Neural cell (in vitro differentiated cells): ENCODE data around the gene TMEM123. TPM values are rescaled to one million over a fixed set of nuclear protein-coding genes. Genes with fewer than 3 reads are reported as not detected.

Experiments
- H2AFZ ChIP-seq: fragments of 200-600, 300-800 bp; sonication (generic), shearing (Covaris generic); 2 replicates; pipeline ENCODE4 v1.6.0; 2014; ENCODE audit warnings: low read depth, mild to moderate bottlenecking, antibody characterized with exemption, low read length, moderate library complexity
- H3F3A ChIP-seq: fragments of 200-600 bp; shearing (Covaris generic); 2 replicates; pipeline ENCODE4 v1.6.1; 2016; ENCODE audit warnings: mild to moderate bottlenecking, moderate library complexity, mixed read lengths, antibody characterized with exemption, low read length; ENCODE audit not compliant: insufficient read depth, poor library complexity, severe bottlenecking
- H3K27ac ChIP-seq: fragments of 200-600, 300-800 bp; sonication (generic), shearing (Covaris generic); 2 replicates; pipeline ENCODE4 v1.5.1; 2014; ENCODE audit warnings: mild to moderate bottlenecking, low read length, moderate library complexity
- H3K27me3 ChIP-seq: fragments of 300-800, 200-600 bp; sonication (generic), shearing (Covaris generic); 2 replicates; pipeline ENCODE4 v1.6.0; 2014; ENCODE audit warnings: mild to moderate bottlenecking, low read depth, low read length, moderate library complexity; ENCODE audit not compliant: insufficient read depth
- H3K36me3 ChIP-seq: fragments of 300-800, 200-600 bp; sonication (generic), shearing (Covaris generic); 2 replicates; pipeline ENCODE4 v1.5.1; 2014; ENCODE audit warnings: mild to moderate bottlenecking, antibody characterized with exemption, low read length, moderate library complexity; ENCODE audit not compliant: insufficient read depth
- H3K4me2 ChIP-seq: fragments of 300-800, 200-600 bp; sonication (generic), shearing (Covaris generic); 2 replicates; pipeline ENCODE4 v1.6.0; 2014; ENCODE audit warnings: mild to moderate bottlenecking, low read length
- H3K4me3 ChIP-seq: fragments of 300-800, 200-600 bp; sonication (generic), shearing (Covaris generic); 2 replicates; pipeline ENCODE4 v1.5.1; 2014; ENCODE audit warnings: mild to moderate bottlenecking, low read length, moderate library complexity
- H3K79me2 ChIP-seq: fragments of 200-600 bp; shearing (Covaris generic); replicated peaks from 2 replicates; pipeline ENCODE4 v1.6.0; 2014; ENCODE audit warnings: mild to moderate bottlenecking, low read length, moderate library complexity; ENCODE audit not compliant: insufficient read depth
- H3K9ac ChIP-seq: fragments of 300-800, 200-600 bp; sonication (generic), shearing (Covaris generic); 2 replicates; pipeline ENCODE4 v1.6.1; 2016; ENCODE audit warnings: mild to moderate bottlenecking, low read length, mixed read lengths
- H3K9me2 ChIP-seq: fragments of 200-600 bp; shearing (Covaris generic); 2 replicates; pipeline ENCODE4 v1.6.1; 2016; ENCODE audit warnings: mild to moderate bottlenecking, low read length, mixed read lengths; ENCODE audit not compliant: insufficient read depth
- H3K9me3 ChIP-seq: fragments of 200-600, 300-800 bp; sonication (generic), shearing (Covaris generic); 2 replicates; pipeline ENCODE4 v1.6.1; 2016; ENCODE audit warnings: mild to moderate bottlenecking, mixed run types, low read length, moderate library complexity, mixed read lengths
- H4K20me1 ChIP-seq: fragments of 200-600 bp; shearing (Covaris generic); 2 replicates; pipeline ENCODE4 v1.6.1; 2016; ENCODE audit warnings: mild to moderate bottlenecking, mixed run types; ENCODE audit not compliant: insufficient read depth
- EP300 ChIP-seq: fragments of 450-650 bp; conservative IDR thresholded peaks from 2 replicates; pipeline ENCODE4 v1.6.1; 2014; ENCODE audit warnings: antibody characterized with exemption, mild to moderate bottlenecking, moderate library complexity; ENCODE audit not compliant: poor library complexity, severe bottlenecking
- EZH2 ChIP-seq: fragments of 200-600, 300-800 bp; shearing (Covaris generic), sonication (generic); IDR thresholded peaks from 2 replicates; pipeline ENCODE4 v1.6.1; 2014; ENCODE audit warnings: antibody characterized with exemption, low read length, borderline replicate concordance, mild to moderate bottlenecking; ENCODE audit not compliant: insufficient read depth, poor library complexity, severe bottlenecking
- MXI1 ChIP-seq: fragments of 450-650 bp; conservative IDR thresholded peaks from 2 replicates; pipeline ENCODE4 v1.6.1; 2014; ENCODE audit warnings: antibody characterized with exemption, mild to moderate bottlenecking; ENCODE audit not compliant: poor library complexity, severe bottlenecking
- POLR2AphosphoS5 ChIP-seq: IDR thresholded peaks from 2 replicates; pipeline ENCODE4 v1.6.1; 2012
- RAD21 ChIP-seq: fragments of 450-650 bp; conservative IDR thresholded peaks from 2 replicates; pipeline ENCODE4 v1.6.1; 2014; ENCODE audit warnings: antibody characterized with exemption, mild to moderate bottlenecking, moderate library complexity
- SMC3 ChIP-seq: fragments of 450-650 bp; conservative IDR thresholded peaks from 2 replicates; pipeline ENCODE4 v1.6.1; 2014; ENCODE audit warnings: antibody characterized with exemption, mild to moderate bottlenecking, moderate library complexity; ENCODE audit not compliant: poor library complexity
- TAF1 ChIP-seq: IDR thresholded peaks from 2 replicates; pipeline ENCODE4 v1.6.1; 2012; ENCODE audit warnings: low read depth
- polyA plus RNA-seq: library from polyadenylated mRNA; depleted of rRNA; stranded (reverse); fragments of >200 nt; gene quantifications from 2 replicates; pipeline ENCODE4 v1.2.3, GENCODE V29; 2014
- TF ChIP-seq, protein P1 (sequence below): IDR thresholded peaks from 2 replicates; pipeline ENCODE4 v1.6.1; 2012; ENCODE audit warnings: borderline replicate concordance
- TF ChIP-seq, protein P2 (sequence below): fragments of 450-650 bp; IDR thresholded peaks from 2 replicates; pipeline ENCODE4 v1.5.1; 2014; ENCODE audit warnings: antibody characterized with exemption, mild to moderate bottlenecking, moderate library complexity; ENCODE audit not compliant: poor library complexity, severe bottlenecking

TMEM123 gene
- polyA plus RNA-seq, 1 donor from 2014 or later: 7.7 TPM

DNA sequence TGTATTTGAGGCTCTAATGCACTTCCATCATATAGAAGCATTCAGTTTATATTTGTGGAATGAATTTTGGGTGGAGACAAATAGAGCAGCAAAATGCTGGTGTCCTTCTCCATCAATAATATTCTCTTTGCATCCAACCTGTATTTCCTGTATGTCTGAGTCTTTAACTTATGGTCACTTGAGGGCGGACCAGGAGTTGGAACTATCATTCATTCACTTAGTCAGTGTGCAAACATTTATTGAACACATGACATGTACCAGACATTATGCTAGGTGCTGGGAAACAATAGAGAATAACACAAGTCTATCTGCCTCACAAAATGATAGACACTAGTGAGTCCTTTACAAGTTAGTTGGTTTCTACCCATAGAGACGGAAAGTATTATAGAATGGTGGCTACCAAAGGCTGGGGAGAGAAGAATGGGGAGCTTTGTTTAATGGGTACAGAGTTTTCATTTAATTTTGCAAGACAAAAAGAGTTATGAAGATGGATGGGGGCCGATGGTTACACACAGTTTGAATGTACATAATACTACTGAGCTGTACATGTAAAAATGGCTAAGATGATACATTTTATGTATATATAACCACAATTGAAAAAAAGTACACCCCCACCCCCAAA lies 4.6 kb upstream of the TMEM123 start:
- no peaks in the 10 kb centered on the region for H3K9me2 ChIP-seq
- no peak overlapping the region for H3K4me3 ChIP-seq
- H3K79me2 ChIP-seq: no peaks in the 10 kb centered on the region
- no peaks in the 10 kb centered on the region for H3F3A ChIP-seq
- H3K27me3 ChIP-seq: no peaks in the 10 kb centered on the region
- no peaks in the 10 kb centered on the region for H4K20me1 ChIP-seq
- no peaks in the 10 kb centered on the region for H3K9me3 ChIP-seq
- H3K9ac ChIP-seq: no peak overlapping the region
- H3K27ac ChIP-seq: no peak overlapping the region
- H3K4me2 ChIP-seq: no peak overlapping the region
- no peak overlapping the region for H2AFZ ChIP-seq
- TF ChIP-seq POLR2AphosphoS5: no peak
- TF ChIP-seq EP300: no peak
- TF ChIP-seq TAF1: no peak
- TF ChIP-seq, protein P1, sequence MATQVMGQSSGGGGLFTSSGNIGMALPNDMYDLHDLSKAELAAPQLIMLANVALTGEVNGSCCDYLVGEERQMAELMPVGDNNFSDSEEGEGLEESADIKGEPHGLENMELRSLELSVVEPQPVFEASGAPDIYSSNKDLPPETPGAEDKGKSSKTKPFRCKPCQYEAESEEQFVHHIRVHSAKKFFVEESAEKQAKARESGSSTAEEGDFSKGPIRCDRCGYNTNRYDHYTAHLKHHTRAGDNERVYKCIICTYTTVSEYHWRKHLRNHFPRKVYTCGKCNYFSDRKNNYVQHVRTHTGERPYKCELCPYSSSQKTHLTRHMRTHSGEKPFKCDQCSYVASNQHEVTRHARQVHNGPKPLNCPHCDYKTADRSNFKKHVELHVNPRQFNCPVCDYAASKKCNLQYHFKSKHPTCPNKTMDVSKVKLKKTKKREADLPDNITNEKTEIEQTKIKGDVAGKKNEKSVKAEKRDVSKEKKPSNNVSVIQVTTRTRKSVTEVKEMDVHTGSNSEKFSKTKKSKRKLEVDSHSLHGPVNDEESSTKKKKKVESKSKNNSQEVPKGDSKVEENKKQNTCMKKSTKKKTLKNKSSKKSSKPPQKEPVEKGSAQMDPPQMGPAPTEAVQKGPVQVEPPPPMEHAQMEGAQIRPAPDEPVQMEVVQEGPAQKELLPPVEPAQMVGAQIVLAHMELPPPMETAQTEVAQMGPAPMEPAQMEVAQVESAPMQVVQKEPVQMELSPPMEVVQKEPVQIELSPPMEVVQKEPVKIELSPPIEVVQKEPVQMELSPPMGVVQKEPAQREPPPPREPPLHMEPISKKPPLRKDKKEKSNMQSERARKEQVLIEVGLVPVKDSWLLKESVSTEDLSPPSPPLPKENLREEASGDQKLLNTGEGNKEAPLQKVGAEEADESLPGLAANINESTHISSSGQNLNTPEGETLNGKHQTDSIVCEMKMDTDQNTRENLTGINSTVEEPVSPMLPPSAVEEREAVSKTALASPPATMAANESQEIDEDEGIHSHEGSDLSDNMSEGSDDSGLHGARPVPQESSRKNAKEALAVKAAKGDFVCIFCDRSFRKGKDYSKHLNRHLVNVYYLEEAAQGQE: no peak
- TF ChIP-seq EZH2: no peak
- no peak for TF ChIP-seq RAD21
- no peak for TF ChIP-seq MXI1
- TF ChIP-seq, protein P2, sequence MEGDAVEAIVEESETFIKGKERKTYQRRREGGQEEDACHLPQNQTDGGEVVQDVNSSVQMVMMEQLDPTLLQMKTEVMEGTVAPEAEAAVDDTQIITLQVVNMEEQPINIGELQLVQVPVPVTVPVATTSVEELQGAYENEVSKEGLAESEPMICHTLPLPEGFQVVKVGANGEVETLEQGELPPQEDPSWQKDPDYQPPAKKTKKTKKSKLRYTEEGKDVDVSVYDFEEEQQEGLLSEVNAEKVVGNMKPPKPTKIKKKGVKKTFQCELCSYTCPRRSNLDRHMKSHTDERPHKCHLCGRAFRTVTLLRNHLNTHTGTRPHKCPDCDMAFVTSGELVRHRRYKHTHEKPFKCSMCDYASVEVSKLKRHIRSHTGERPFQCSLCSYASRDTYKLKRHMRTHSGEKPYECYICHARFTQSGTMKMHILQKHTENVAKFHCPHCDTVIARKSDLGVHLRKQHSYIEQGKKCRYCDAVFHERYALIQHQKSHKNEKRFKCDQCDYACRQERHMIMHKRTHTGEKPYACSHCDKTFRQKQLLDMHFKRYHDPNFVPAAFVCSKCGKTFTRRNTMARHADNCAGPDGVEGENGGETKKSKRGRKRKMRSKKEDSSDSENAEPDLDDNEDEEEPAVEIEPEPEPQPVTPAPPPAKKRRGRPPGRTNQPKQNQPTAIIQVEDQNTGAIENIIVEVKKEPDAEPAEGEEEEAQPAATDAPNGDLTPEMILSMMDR: no peak
- TF ChIP-seq SMC3: no peak
- no peaks in the 10 kb centered on the region for H3K36me3 ChIP-seq

DNA sequence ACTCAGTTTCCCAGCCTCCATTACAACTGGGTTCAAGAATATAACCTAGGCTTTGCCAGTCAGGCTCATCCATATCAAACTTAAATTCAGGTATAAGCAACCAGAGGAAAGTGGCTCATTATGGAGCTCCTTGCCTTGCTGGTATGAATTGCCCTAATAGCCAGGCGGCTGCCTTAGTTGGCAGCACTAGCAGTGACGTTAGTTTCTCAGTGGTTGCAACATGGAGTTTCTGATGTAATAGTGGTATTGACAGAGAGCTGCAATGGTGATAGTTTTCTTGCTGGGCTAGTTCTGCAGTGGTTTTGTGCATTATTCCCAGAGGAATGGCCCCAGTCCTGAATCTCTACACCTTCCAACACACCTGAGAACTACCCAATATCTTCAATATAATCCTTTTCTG lies 3.8 kb upstream of the TMEM123 start:
- Histone ChIP-seq H4K20me1 (no peaks in the 10 kb centered on the region), H3K9ac (no peak overlapping the region), H2AFZ (no peak overlapping the region), H3K79me2 (peaks cover 2% of the 10 kb centered on the region), H3K9me2 (no peaks in the 10 kb centered on the region), H3K4me3 (no peak overlapping the region), H3K27ac (no peak overlapping the region), H3K9me3 (no peaks in the 10 kb centered on the region), H3K27me3 (peaks cover 6% of the 10 kb centered on the region), H3F3A (no peaks in the 10 kb centered on the region), H3K36me3 (no peaks in the 10 kb centered on the region), H3K4me2 (no peak overlapping the region)
- no peak for TF ChIP-seq RAD21
- no peak for TF ChIP-seq POLR2AphosphoS5
- TF ChIP-seq EZH2: no peak
- no peak for TF ChIP-seq SMC3
- no peak for TF ChIP-seq EP300
- TF ChIP-seq MXI1: no peak
- no peak for TF ChIP-seq TAF1
- TF ChIP-seq, protein P1: no peak
- TF ChIP-seq, protein P2: no peak
